Tongue (tissue), 2 donors: ENCODE results near the gene DNASE2. TPM values are rescaled to one million over a fixed set of nuclear protein-coding genes. Genes with fewer than 3 reads are reported as not detected.

Experiments
- DNase-seq: peaks from one replicate; pipeline ENCODE4 v3.0.0-alpha.2; 2015
- total RNA-seq: library from RNA; depleted of rRNA; stranded (reverse); fragments of >200 nt; gene quantifications from one replicate; pipeline ENCODE4 v1.2.3, GENCODE V29; 2014

Gene DNASE2
- total RNA-seq, 1 donor from 2014 or later, result 9.1 TPM

GRCh38 chr19:12886651-12886968 is 5.4 kb upstream of the DNASE2 start:
- no peak for DNase-seq

GRCh38 chr19:12885749-12886650 is 4.8 kb upstream of the DNASE2 start:
- DNase-seq, result no peak

- DNase-seq, result peak; percentile 62
Observed at GRCh38 chr19:12884926-12885748, 3.9 kb upstream of the DNASE2 start.

- no peak for DNase-seq
Observed at GRCh38 chr19:12884627-12884925, 3.3 kb upstream of the DNASE2 start.

- no peak for DNase-seq
Observed at GRCh38 chr19:12884202-12884601, 3.0 kb upstream of the DNASE2 start.

- no peak for DNase-seq
Observed at GRCh38 chr19:12882589-12882988, 1.3 kb upstream of the DNASE2 start.

GRCh38 chr19:12880551-12881171 is 588 bp downstream of the DNASE2 start:
- DNase-seq, result no peak

GRCh38 chr19:12875086-12875485 is 6.2 kb downstream of the DNASE2 start:
- DNase-seq, result no peak

GRCh38 chr19:12873891-12874745 is 7.1 kb downstream of the DNASE2 start:
- no peak for DNase-seq

GRCh38 chr19:12872941-12873890 is 8.0 kb downstream of the DNASE2 start:
- DNase-seq, result peak; percentile 41

- no peak for DNase-seq
Observed at GRCh38 chr19:12872255-12872654, 9.0 kb downstream of the DNASE2 start.

- no peak for DNase-seq
Observed at GRCh38 chr19:12871681-12872080, 9.6 kb downstream of the DNASE2 start.

GRCh38 chr19:12868540-12869112 is 12.6 kb downstream of the DNASE2 start:
- no peak for DNase-seq

GRCh38 chr19:12867120-12868099 is 13.8 kb downstream of the DNASE2 start:
- DNase-seq, result peak; percentile 85

- no peak for DNase-seq
Observed at GRCh38 chr19:12866416-12867119, 14.7 kb downstream of the DNASE2 start.

- no peak for DNase-seq
Observed at GRCh38 chr19:12865746-12866415, 15.4 kb downstream of the DNASE2 start.

GRCh38 chr19:12864721-12865715 is 16.2 kb downstream of the DNASE2 start:
- DNase-seq, result no peak
